HepG2 (cell line): Measurements from ENCODE around the gene CHRNB2. TPM values are rescaled to one million over a fixed set of nuclear protein-coding genes. Genes with fewer than 3 reads are reported as not detected.

ENCODE experiments used
- ATAC-seq: fragments of 200-7000 bp; cut with Tn5 transposase; 3 replicates; pipeline ENCODE4 v1.9.1; 2020; ENCODE audit warnings: mild to moderate bottlenecking, moderate library complexity
- BruUV-seq: library from RNA; stranded (reverse); fragments of 400-500 nt; replicated peaks from 2 replicates; lab custom pipeline; 2021; lab: Mats Ljungman, UMichigan
- CTCF ChIA-PET: fragments of 300-600 bp; formaldehyde crosslinking; extraction: SDS; loops from one replicate; lab custom pipeline; 2021; ENCODE audit warnings: low total read pairs, inconsistent platforms, low intra/inter-chr PET ratio; lab: Yijun Ruan, JAX
- POLR2A ChIA-PET: fragments of 350-600 bp; sonication (Branson Sonifier 250); formaldehyde crosslinking; loops from one replicate; lab custom pipeline; 2020; ENCODE audit warnings: antibody characterized with exemption, inconsistent platforms; lab: Yijun Ruan, JAX
- DNase-seq: peaks from one replicate; pipeline ENCODE4 v3.0.0-alpha.2; 2015; ENCODE audit warnings: low spot score
- FAIRE-seq: peaks from 3 replicates; lab custom pipeline; 2011; peaks lifted over from hg19 to GRCh38; lab: Jason Lieb, UNC
- H2AFZ ChIP-seq: one replicate; pipeline ENCODE4 v1.6.1; 2011; ENCODE audit warnings: low read length, inconsistent platforms
- H3K27ac ChIP-seq: fragments of 300-600 bp; 3 replicates; pipeline ENCODE4 v1.8.0; 2011; ENCODE audit warnings: mixed run types, mild to moderate bottlenecking, mixed read lengths, low read length, inconsistent platforms; ENCODE audit not compliant: insufficient read depth; ENCODE audit errors: extremely low read length
- H3K27me3 ChIP-seq, 2 experiments: fragments of 200-600 bp in 1 of 2; 2 replicates in 1 of 2; 3 replicates in 1 of 2; pipeline versions ENCODE4 v1.6.0 to v1.8.0; 2011; ENCODE audit warnings: low read length in 2 of 2, mild to moderate bottlenecking in 2 of 2, moderate library complexity in 2 of 2, inconsistent platforms in 1 of 2; ENCODE audit not compliant: insufficient read depth in 2 of 2, control insufficient read depth in 1 of 2
- H3K36me3 ChIP-seq, 2 experiments: fragments of 200-600 bp in 1 of 2; replicated peaks in 1 of 2; 2 replicates in 1 of 2; 3 replicates in 1 of 2; pipeline versions ENCODE4 v1.5.1 to v1.8.0; 2011; ENCODE audit warnings: low read length in 2 of 2, inconsistent platforms in 1 of 2; ENCODE audit not compliant: insufficient read depth in 2 of 2, control insufficient read depth in 1 of 2
- H3K4me1 ChIP-seq: 2 replicates; pipeline ENCODE4 v1.5.1; 2012; ENCODE audit warnings: low read length, inconsistent platforms; ENCODE audit not compliant: insufficient read depth
- H3K4me2 ChIP-seq: 2 replicates; pipeline ENCODE4 v1.6.0; 2011; ENCODE audit warnings: low read depth, low read length, inconsistent platforms
- H3K4me3 ChIP-seq, 3 experiments: fragments of 200-600 bp in 1 of 3; sonication (generic), shearing (Covaris generic) in 1 of 3; replicated peaks in 1 of 3; 2 replicates each; pipeline ENCODE4 v1.5.1; 2011 to 2016; ENCODE audit warnings: low read length in 3 of 3, inconsistent platforms in 2 of 3, low read depth in 2 of 3, mild to moderate bottlenecking in 2 of 3, control low read depth in 1 of 3, mixed read lengths in 1 of 3; ENCODE audit not compliant: insufficient read depth in 1 of 3
- H3K79me2 ChIP-seq: one replicate; pipeline ENCODE4 v1.6.1; 2011; ENCODE audit warnings: low read length, inconsistent platforms; ENCODE audit not compliant: insufficient read depth
- H3K9ac ChIP-seq: 2 replicates; pipeline ENCODE4 v1.6.0; 2011; ENCODE audit warnings: mild to moderate bottlenecking, low read depth, low read length, inconsistent platforms; ENCODE audit not compliant: insufficient read depth
- H3K9me3 ChIP-seq: 2 replicates; pipeline ENCODE4 v1.5.1; 2012; ENCODE audit warnings: mild to moderate bottlenecking, low read length
- H4K20me1 ChIP-seq: 2 replicates; pipeline ENCODE4 v1.6.0; 2011; ENCODE audit warnings: inconsistent platforms, mild to moderate bottlenecking, low read length, moderate library complexity; ENCODE audit not compliant: insufficient read depth
- GATAD1 ChIP-seq: IDR thresholded peaks from 2 replicates; pipeline ENCODE4 v1.6.1; 2016; ENCODE audit warnings: missing genetic modification reagents, missing compliant biosample characterization
- HDAC1 ChIP-seq: sonication (generic); formaldehyde crosslinking; IDR thresholded peaks from 2 replicates; pipeline ENCODE4 v1.5.1; 2020; ENCODE audit warnings: mild to moderate bottlenecking, missing genetic modification reagents
- SPEN ChIP-seq: sonication (generic); formaldehyde crosslinking; IDR thresholded peaks from 2 replicates; pipeline ENCODE4 v1.5.1; 2020; ENCODE audit warnings: low read depth, mild to moderate bottlenecking, missing genetic modification reagents
- STAG1 ChIP-seq: sonication (generic); formaldehyde crosslinking; IDR thresholded peaks from 2 replicates; pipeline ENCODE4 v1.4.0; 2020; ENCODE audit warnings: missing genetic modification reagents
- THRA ChIP-seq: sonication (generic); formaldehyde crosslinking; IDR thresholded peaks from 2 replicates; pipeline ENCODE4 v1.4.0; 2020; ENCODE audit warnings: missing genetic modification reagents, borderline replicate concordance
- U2AF2 ChIP-seq: fragments of 200-400 bp; formaldehyde crosslinking; IDR thresholded peaks from 2 replicates; pipeline ENCODE4 v1.6.1; 2017; ENCODE audit warnings: low read depth, mild to moderate bottlenecking, low read length
- ZNF549 ChIP-seq: sonication (generic); formaldehyde crosslinking; IDR thresholded peaks from 2 replicates; pipeline ENCODE4 v1.5.0; 2020; ENCODE audit warnings: missing genetic modification reagents
- WGBS: methylation state at CpG from one replicate; pipeline ENCODE4 v1.1.6; 2017; ENCODE audit warnings: low lambda C conversion rate; 5-methylcytosine and 5-hydroxymethylcytosine counted together
- in situ Hi-C: cut with HindIII; loops from 2 replicates; pipeline ENCODE4 v1.10.0; 2017; ENCODE audit warnings: low pct_unique_long_range_greater_than_20kb; ENCODE audit not compliant: extremely low pct_ligation_motif_present
- intact Hi-C: fragments of 100-400 bp; cut with micrococcal nuclease; formaldehyde crosslinking; loops from one replicate; pipeline ENCODE4 v1.10.0; 2022; ENCODE audit not compliant: unreplicated experiment
- polyA plus RNA-seq, 8 experiments: library from polyadenylated mRNA; depleted of rRNA in 3 of 8; stranded (reverse) in 7 of 8; unstranded in 1 of 8; fragments of >200 nt; fragmentation: Illumina TruSeq in 4 of 8; extraction: Trizol in 4 of 8; gene quantifications; 2 replicates each; pipeline versions ENCODE4 v1.2.1 to v1.2.3, GENCODE V29; 2011 to 2016; ENCODE audit warnings: low read depth in 4 of 8, missing spikeins in 1 of 8, mixed read lengths in 1 of 8; ENCODE audit not compliant: insufficient read depth in 1 of 8
- total RNA-seq, 5 experiments: library from RNA; depleted of rRNA; stranded (reverse); fragments of >200 nt; fragmentation: Illumina TruSeq; extraction: Trizol; gene quantifications; 2 replicates each; pipeline ENCODE4 v1.2.3, GENCODE V29; 2016; ENCODE audit warnings: low read depth in 1 of 5

CHRNB2 gene
- total and polyA plus RNA-seq, 2 of the 13 experiments (the other 11 are each of a cell fraction or from before 2014, with no cell fraction given), result 0.03 to 0.07 TPM

GRCh38 chr1:154546264-154547063, 21.1 kb upstream of the CHRNB2 start (continued):
- TF ChIP-seq SPEN (CRISPR knock-in tag) (0 out of 2 replicates have a peak, but pooled peaks have one; percentile 45), GATAD1 (CRISPR knock-in tag) (no peak), ZNF549 (no peak), U2AF2 (no peak), STAG1 (CRISPR knock-in tag) (peak; percentile 84)

- intact Hi-C loops (no loop called here), in situ Hi-C loops (loop anchor here (5.0 kb wide), 1 partner anchor 60 kb away; no protein-coding TSS in a partner anchor)
- H2AFZ ChIP-seq, result no peak overlapping the region
- WGBS, result 16% methylated on average over 11 of the region's 11 CpGs
- no peak overlapping the region for H3K9ac ChIP-seq
- peaks cover 14 to 33% of the 10 kb centered on the region in 2 experiments for H3K36me3 ChIP-seq
- H3K4me3 ChIP-seq, result peak overlapping the region in 1 of 3 experiments; percentile 5; a peak in 1 of 6 replicates
- no peaks in the 10 kb centered on the region for H3K9me3 ChIP-seq
- H3K79me2 ChIP-seq, result no peaks in the 10 kb centered on the region
- DNase-seq (no peak), FAIRE-seq (no peak), ATAC-seq (peak; percentile 63)
- CTCF ChIA-PET, result interaction anchor here (1.8 to 1.9 kb wide), 2 partner anchors 13 to 68 kb away, joined by 14 to 22 read pairs; no protein-coding TSS in a partner anchor
- H4K20me1 ChIP-seq, result no peaks in the 10 kb centered on the region
- peaks cover 27% of the 10 kb centered on the region for H3K4me1 ChIP-seq
- H3K27me3 ChIP-seq, result peaks cover 0 to 15% of the 10 kb centered on the region in 2 experiments; a peak in 1 of 5 replicates
- peak overlapping the region; percentile 61 for H3K4me2 ChIP-seq
- no peak overlapping the region for H3K27ac ChIP-seq
- no TSS peak for BruUV-seq
- no peak for TF ChIP-seq THRA
- TF ChIP-seq HDAC1, result 0 out of 2 replicates have a peak, but pooled peaks have one; percentile 0
- TF ChIP-seq, all 625 proteins: peak for 1
- POLR2A ChIA-PET, result interaction anchor here (0.8 to 1.5 kb wide), 3 partner anchors 10 to 68 kb away, joined by 3 to 6 read pairs (median 4); no protein-coding TSS in a partner anchor
Measured at GRCh38 chr1:154547105-154547732, 20.4 kb upstream of the CHRNB2 start.
